ENCODE results near the gene OR52K1. TPM values are rescaled to one million over a fixed set of nuclear protein-coding genes. Genes with fewer than 3 reads are reported as not detected.
"Not testable (repeated sequence)": the region's sequence is repeated elsewhere in the genome, so short reads cannot be mapped to it uniquely, and the experiment has no call there.

The OR52K1 gene
- polyA plus RNA-seq, 1 experiment, result not detected

DNA sequence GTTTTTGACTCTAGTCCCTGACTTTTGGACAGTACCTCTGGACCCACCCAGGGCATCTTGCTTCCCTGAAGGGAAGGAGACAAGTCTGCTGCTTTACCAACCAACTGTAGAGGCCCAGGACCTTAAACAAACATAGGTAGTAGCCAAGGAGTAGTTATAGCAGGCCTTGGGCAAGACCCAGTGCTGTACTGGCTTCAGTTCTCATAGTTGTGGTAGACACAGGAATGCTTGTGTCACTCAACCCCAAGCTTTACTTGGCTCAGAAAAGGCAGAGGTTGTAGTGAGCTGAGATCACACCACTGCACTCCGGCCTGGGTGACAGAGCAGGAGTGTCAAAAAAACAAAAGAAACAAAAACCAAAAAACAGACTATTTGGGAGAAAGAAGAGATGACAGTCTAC, 41.2 kb downstream of the OR52K1 start:
- Histone ChIP-seq H3K27me3 (ENCODE audit: control insufficient read depth, insufficient read depth, low read length) (no peaks in the 10 kb centered on the region), H3K36me3 (ENCODE audit: control insufficient read depth, insufficient read depth, low read length) (no peaks in the 10 kb centered on the region), H3K4me3 (ENCODE audit: low read depth, low read length) (no peak overlapping the region)
- TF ChIP-seq, protein P1, sequence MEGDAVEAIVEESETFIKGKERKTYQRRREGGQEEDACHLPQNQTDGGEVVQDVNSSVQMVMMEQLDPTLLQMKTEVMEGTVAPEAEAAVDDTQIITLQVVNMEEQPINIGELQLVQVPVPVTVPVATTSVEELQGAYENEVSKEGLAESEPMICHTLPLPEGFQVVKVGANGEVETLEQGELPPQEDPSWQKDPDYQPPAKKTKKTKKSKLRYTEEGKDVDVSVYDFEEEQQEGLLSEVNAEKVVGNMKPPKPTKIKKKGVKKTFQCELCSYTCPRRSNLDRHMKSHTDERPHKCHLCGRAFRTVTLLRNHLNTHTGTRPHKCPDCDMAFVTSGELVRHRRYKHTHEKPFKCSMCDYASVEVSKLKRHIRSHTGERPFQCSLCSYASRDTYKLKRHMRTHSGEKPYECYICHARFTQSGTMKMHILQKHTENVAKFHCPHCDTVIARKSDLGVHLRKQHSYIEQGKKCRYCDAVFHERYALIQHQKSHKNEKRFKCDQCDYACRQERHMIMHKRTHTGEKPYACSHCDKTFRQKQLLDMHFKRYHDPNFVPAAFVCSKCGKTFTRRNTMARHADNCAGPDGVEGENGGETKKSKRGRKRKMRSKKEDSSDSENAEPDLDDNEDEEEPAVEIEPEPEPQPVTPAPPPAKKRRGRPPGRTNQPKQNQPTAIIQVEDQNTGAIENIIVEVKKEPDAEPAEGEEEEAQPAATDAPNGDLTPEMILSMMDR (IDR thresholded peaks at IDR 0.05; ENCODE audit: insufficient read depth, low read depth, low read length), result no peak
- DNase-seq (ENCODE audit: low read depth), result no peak
- POLR2A ChIA-PET, result no interaction called here
- CTCF ChIA-PET, result interaction anchor here (3.0 kb wide), 1 partner anchor 337 kb away, joined by 13 read pairs; no protein-coding TSS in a partner anchor

DNA sequence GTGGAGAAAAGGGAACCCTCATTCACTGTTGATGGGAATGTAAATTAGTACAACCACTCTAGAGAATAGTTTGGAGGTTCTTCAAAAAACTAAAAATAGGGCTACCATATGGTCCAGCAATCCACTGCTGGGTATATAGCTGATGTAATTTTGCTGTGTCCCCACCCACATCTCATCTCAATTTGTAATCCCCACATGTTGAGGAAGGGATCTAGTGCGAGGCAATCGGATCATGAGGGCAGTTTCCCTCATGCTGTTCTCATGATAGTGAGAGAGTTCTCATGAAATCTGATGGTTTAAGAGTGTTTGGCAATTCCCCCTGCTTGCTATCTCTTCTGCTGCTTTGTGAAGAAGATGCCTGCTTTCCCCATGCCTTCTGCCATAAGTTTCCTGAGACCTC, 45.5 kb downstream of the OR52K1 start:
- Histone ChIP-seq H3K27me3 (ENCODE audit: control insufficient read depth, insufficient read depth, low read length) (no peaks in the 10 kb centered on the region), H3K36me3 (ENCODE audit: control insufficient read depth, insufficient read depth, low read length) (no peaks in the 10 kb centered on the region), H3K4me3 (ENCODE audit: low read depth, low read length) (no peak overlapping the region)
- TF ChIP-seq, protein P1 (IDR thresholded peaks at IDR 0.05; ENCODE audit: insufficient read depth, low read depth, low read length), result no peak
- no peak for DNase-seq (ENCODE audit: low read depth)
- POLR2A ChIA-PET, result no interaction called here
- CTCF ChIA-PET, result no interaction called here

DNA sequence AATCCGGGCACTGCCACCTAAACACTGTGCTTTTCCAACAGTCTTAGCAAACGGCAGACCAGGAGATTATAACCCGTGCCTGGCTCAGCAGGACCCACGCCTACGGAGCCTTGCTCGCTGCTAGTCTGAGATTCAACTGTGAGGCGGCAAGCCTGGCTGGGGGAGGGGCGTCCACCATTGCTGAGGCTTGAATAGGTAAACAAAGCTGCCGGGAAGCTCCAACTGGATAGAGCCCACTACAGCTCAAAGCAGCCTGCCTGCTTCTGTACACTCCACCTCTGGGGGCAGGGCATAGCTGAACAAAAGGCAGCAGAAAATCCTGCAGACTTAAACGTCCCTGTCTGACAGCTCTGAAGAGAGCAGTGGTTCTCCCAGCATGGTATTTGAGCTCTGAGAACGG, 49.2 kb downstream of the OR52K1 start:
- H3K4me3 ChIP-seq (ENCODE audit: low read depth, low read length); H3K27me3 ChIP-seq (ENCODE audit: control insufficient read depth, insufficient read depth, low read length); H3K36me3 ChIP-seq (ENCODE audit: control insufficient read depth, insufficient read depth, low read length); DNase-seq (ENCODE audit: low read depth); POLR2A ChIA-PET: not testable (repeated sequence)
- CTCF ChIA-PET, result interaction anchor here (0.9 to 6.6 kb wide), 2 partner anchors 9 to 345 kb away, joined by 3 to 32 read pairs; no protein-coding TSS in a partner anchor

DNA sequence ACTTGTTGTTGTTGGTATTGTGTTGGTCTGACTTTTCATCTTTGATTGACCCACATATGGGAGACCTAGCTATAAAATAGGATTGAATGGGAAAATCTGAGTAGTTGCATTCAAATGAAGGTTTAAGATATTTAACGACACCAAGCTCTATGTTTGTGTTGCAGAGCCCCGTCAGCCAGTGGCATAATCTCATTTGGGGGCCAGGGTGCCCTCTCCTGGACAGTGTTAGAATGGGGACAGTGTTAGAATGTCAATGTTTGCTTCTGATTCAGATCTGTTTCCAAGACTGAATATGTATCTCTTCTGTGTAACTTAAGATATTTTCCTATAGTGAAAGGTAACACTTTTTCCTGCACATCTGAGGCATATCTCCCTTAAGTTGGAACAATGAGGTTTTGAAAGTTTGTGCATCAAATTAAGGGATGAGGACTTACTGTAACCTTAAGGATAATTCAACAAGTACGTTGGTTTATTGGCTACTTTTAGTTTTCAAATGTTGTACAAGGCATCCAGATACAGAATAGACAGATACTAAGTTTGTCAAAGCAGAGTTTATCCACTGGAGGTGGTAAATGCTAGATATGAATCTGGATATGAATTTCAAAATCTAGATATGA, 57.3 kb downstream of the OR52K1 start:
- CTCF ChIA-PET, result interaction anchor here (0.6 to 7.8 kb wide), 13 partner anchors 8 to 362 kb away, joined by 3 to 116 read pairs (median 4); no protein-coding TSS in a partner anchor
- H3K27me3 ChIP-seq (ENCODE audit: control insufficient read depth, insufficient read depth, low read length), result no peaks in the 10 kb centered on the region
- H3K36me3 ChIP-seq (ENCODE audit: control insufficient read depth, insufficient read depth, low read length), result no peaks in the 10 kb centered on the region
- TF ChIP-seq, protein P1 (IDR thresholded peaks at IDR 0.05; ENCODE audit: insufficient read depth, low read depth, low read length), result peak; percentile 72
- no peak for DNase-seq (ENCODE audit: low read depth)
- POLR2A ChIA-PET, result interaction anchor here (0.6 kb wide), 1 partner anchor 352 kb away, joined by 5 read pairs; no protein-coding TSS in a partner anchor
- H3K4me3 ChIP-seq (ENCODE audit: low read depth, low read length), result no peak overlapping the region

DNA sequence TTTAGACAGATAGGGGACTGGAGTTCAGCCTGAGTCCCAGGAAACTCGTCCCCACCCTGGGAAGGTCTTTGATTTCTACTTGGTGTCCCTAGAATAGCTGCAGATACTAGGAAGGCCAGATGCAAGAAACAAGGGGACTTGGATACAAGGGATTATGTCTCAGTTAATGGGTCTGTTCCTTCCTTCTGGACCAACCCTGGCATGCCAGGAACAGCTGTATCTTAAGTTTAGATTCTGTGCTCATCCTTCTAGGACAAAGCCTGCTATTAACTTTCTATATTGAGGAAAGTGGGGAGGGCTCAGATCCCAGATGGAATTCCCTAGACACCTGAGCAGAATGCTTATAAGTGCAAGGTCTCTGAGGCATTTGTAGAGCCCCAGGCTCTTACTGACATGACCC, 58.6 kb downstream of the OR52K1 start:
- CTCF ChIA-PET, result interaction anchor here (1.5 to 7.8 kb wide), 3 partner anchors 9 to 355 kb away, joined by 3 to 116 read pairs (median 4); no protein-coding TSS in a partner anchor
- TF ChIP-seq, protein P1 (IDR thresholded peaks at IDR 0.05; ENCODE audit: insufficient read depth, low read depth, low read length), result no peak
- Histone ChIP-seq H3K36me3 (ENCODE audit: control insufficient read depth, insufficient read depth, low read length) (no peaks in the 10 kb centered on the region), H3K27me3 (ENCODE audit: control insufficient read depth, insufficient read depth, low read length) (no peaks in the 10 kb centered on the region), H3K4me3 (ENCODE audit: low read depth, low read length) (no peak overlapping the region)
- DNase-seq (ENCODE audit: low read depth), result no peak
- POLR2A ChIA-PET, result no interaction called here

Other genes starting within 250 kb of the OR52K1 start
- gene OR52B4, start 114.3 kb upstream of the OR52K1 start, polyA plus RNA-seq (2011; rRNA removed), result not detected in 2 replicates
- 24.3 and 26.9 TPM in 2 replicates for gene TRIM21, start 88.9 kb upstream of the OR52K1 start, polyA plus RNA-seq (2011; rRNA removed)
- gene OR52K2, start 33.4 kb upstream of the OR52K1 start, polyA plus RNA-seq (2011; rRNA removed), result not detected in 2 replicates
- gene OR52M1, start 62.5 kb downstream of the OR52K1 start, polyA plus RNA-seq (2011; rRNA removed), result not detected in 2 replicates
- not detected in 2 replicates for gene OR52I2, start 99.1 kb downstream of the OR52K1 start, polyA plus RNA-seq (2011; rRNA removed)
- not detected in 2 replicates for gene OR52I1, start 111.4 kb downstream of the OR52K1 start, polyA plus RNA-seq (2011; rRNA removed)
- gene TRIM68, start 125.6 kb downstream of the OR52K1 start, polyA plus RNA-seq (2011; rRNA removed), result 6.2 and 6.5 TPM in 2 replicates
- not detected in 2 replicates for gene OR51D1, start 154.8 kb downstream of the OR52K1 start, polyA plus RNA-seq (2011; rRNA removed)
- gene OR51E1, start 161.3 kb downstream of the OR52K1 start, polyA plus RNA-seq (2011; rRNA removed), result not detected in 2 replicates
- not detected in 2 replicates for gene OR51E2, start 215.2 kb downstream of the OR52K1 start, polyA plus RNA-seq (2011; rRNA removed)
- not detected in 2 replicates for gene MMP26, start 222.1 kb downstream of the OR52K1 start, polyA plus RNA-seq (2011; rRNA removed)

Data from BJ (cell line).